ENCODE results near the gene CYB5R2.

DNA sequence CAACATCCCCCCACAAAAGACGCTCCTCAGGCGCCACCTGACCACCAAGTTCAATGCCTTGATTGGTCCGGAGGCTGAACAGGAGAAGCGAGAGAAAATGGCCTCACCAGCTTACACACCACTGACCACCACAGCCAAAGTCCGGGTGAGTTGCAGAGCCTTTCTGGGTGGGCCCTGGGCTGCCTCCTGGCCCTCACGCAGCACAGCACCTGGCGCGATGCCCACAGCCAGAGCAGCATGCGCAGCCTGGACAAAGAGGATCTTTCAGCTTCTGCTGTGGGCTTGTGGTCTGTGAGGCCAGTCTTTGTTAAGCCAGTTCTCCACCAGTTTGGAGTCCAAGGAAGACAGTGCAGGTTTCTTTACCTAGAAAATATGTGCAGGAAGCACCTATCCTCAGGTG lies 21.6 kb downstream of the CYB5R2 start:
- TF ChIP-seq, protein P1, sequence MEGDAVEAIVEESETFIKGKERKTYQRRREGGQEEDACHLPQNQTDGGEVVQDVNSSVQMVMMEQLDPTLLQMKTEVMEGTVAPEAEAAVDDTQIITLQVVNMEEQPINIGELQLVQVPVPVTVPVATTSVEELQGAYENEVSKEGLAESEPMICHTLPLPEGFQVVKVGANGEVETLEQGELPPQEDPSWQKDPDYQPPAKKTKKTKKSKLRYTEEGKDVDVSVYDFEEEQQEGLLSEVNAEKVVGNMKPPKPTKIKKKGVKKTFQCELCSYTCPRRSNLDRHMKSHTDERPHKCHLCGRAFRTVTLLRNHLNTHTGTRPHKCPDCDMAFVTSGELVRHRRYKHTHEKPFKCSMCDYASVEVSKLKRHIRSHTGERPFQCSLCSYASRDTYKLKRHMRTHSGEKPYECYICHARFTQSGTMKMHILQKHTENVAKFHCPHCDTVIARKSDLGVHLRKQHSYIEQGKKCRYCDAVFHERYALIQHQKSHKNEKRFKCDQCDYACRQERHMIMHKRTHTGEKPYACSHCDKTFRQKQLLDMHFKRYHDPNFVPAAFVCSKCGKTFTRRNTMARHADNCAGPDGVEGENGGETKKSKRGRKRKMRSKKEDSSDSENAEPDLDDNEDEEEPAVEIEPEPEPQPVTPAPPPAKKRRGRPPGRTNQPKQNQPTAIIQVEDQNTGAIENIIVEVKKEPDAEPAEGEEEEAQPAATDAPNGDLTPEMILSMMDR (IDR thresholded peaks at IDR 0.05): no peak
- TF ChIP-seq, protein P2, sequence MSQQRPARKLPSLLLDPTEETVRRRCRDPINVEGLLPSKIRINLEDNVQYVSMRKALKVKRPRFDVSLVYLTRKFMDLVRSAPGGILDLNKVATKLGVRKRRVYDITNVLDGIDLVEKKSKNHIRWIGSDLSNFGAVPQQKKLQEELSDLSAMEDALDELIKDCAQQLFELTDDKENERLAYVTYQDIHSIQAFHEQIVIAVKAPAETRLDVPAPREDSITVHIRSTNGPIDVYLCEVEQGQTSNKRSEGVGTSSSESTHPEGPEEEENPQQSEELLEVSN (IDR thresholded peaks at IDR 0.05; ENCODE audit: borderline replicate concordance, low read depth): no peak
- TF ChIP-seq POLR2A (IDR thresholded peaks at IDR 0.05; ENCODE audit: low read length) (no peak), CEBPB (IDR thresholded peaks at IDR 0.05) (no peak), HEYL (CRISPR knock-in tag; IDR thresholded peaks at IDR 0.05) (no peak), EP300 (IDR thresholded peaks at IDR 0.05) (no peak), KDM1A (IDR thresholded peaks at IDR 0.05; ENCODE audit: low read depth) (no peak), ESRRA (IDR thresholded peaks at IDR 0.05; ENCODE audit: borderline replicate concordance, low read length) (no peak), BHLHE40 (IDR thresholded peaks at IDR 0.05; ENCODE audit: low read depth, low read length) (no peak), CHD2 (IDR thresholded peaks at IDR 0.05; ENCODE audit: low read length, partially characterized antibody) (no peak), RAD21 (conservative IDR thresholded peaks at IDR 0.05 in 1 of 2, IDR thresholded peaks at IDR 0.05 in 1 of 2) (no peak), MAZ (IDR thresholded peaks at IDR 0.05; ENCODE audit: borderline replicate concordance, low read depth, low read length) (no peak)
- TF ChIP-seq, protein P3, sequence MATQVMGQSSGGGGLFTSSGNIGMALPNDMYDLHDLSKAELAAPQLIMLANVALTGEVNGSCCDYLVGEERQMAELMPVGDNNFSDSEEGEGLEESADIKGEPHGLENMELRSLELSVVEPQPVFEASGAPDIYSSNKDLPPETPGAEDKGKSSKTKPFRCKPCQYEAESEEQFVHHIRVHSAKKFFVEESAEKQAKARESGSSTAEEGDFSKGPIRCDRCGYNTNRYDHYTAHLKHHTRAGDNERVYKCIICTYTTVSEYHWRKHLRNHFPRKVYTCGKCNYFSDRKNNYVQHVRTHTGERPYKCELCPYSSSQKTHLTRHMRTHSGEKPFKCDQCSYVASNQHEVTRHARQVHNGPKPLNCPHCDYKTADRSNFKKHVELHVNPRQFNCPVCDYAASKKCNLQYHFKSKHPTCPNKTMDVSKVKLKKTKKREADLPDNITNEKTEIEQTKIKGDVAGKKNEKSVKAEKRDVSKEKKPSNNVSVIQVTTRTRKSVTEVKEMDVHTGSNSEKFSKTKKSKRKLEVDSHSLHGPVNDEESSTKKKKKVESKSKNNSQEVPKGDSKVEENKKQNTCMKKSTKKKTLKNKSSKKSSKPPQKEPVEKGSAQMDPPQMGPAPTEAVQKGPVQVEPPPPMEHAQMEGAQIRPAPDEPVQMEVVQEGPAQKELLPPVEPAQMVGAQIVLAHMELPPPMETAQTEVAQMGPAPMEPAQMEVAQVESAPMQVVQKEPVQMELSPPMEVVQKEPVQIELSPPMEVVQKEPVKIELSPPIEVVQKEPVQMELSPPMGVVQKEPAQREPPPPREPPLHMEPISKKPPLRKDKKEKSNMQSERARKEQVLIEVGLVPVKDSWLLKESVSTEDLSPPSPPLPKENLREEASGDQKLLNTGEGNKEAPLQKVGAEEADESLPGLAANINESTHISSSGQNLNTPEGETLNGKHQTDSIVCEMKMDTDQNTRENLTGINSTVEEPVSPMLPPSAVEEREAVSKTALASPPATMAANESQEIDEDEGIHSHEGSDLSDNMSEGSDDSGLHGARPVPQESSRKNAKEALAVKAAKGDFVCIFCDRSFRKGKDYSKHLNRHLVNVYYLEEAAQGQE (IDR thresholded peaks at IDR 0.05): no peak
- TF ChIP-seq, protein P4, sequence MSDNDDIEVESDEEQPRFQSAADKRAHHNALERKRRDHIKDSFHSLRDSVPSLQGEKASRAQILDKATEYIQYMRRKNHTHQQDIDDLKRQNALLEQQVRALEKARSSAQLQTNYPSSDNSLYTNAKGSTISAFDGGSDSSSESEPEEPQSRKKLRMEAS (IDR thresholded peaks at IDR 0.05): no peak

All from A549 (cell line).